GM12878 (cell line): ENCODE results near the gene PNPLA5.

Source experiments
- POLR2A ChIP-seq: IDR thresholded peaks from 2 replicates; pipeline ENCODE4 v1.6.1; 2011; ENCODE audit warnings: low read depth, mild to moderate bottlenecking, low read length
- POLR2AphosphoS2 ChIP-seq: IDR thresholded peaks from 2 replicates; pipeline ENCODE4 v1.6.1; 2011; ENCODE audit warnings: low read depth, mild to moderate bottlenecking, low read length, improper control_type of control experiment, moderate library complexity
- POLR2AphosphoS5 ChIP-seq: IDR thresholded peaks from 2 replicates; pipeline ENCODE4 v1.6.1; 2011; ENCODE audit warnings: mild to moderate bottlenecking, low read length, inconsistent platforms
- RAD21 ChIP-seq: IDR thresholded peaks from 2 replicates; pipeline ENCODE4 v1.6.1; 2011; ENCODE audit warnings: mild to moderate bottlenecking, low read depth, low read length, moderate library complexity; ENCODE audit not compliant: insufficient read depth
- SPI1 ChIP-seq: IDR thresholded peaks from 2 replicates; pipeline ENCODE4 v1.6.1; 2011; ENCODE audit warnings: low read depth, mild to moderate bottlenecking, low read length, moderate library complexity, borderline replicate concordance; ENCODE audit not compliant: insufficient read depth
- TF ChIP-seq, protein P1 (sequence below), 3 experiments: IDR thresholded peaks in 2 of 3; conservative IDR thresholded peaks in 1 of 3; 2 replicates each; pipeline ENCODE4 v1.5.1; 2011; ENCODE audit warnings: low read depth in 3 of 3, low read length in 3 of 3, mild to moderate bottlenecking in 3 of 3, control low read depth in 2 of 3, moderate library complexity in 2 of 3, inconsistent platforms in 1 of 3, mixed read lengths in 1 of 3; ENCODE audit not compliant: control insufficient read depth in 2 of 3, insufficient read depth in 1 of 3; ENCODE audit errors: extremely low read depth in 1 of 3
- TF ChIP-seq, protein P2 (sequence below): IDR thresholded peaks from 2 replicates; pipeline ENCODE4 v1.6.1; 2011; ENCODE audit warnings: low read depth, low read length, improper control_type of control experiment, borderline replicate concordance

DNA sequence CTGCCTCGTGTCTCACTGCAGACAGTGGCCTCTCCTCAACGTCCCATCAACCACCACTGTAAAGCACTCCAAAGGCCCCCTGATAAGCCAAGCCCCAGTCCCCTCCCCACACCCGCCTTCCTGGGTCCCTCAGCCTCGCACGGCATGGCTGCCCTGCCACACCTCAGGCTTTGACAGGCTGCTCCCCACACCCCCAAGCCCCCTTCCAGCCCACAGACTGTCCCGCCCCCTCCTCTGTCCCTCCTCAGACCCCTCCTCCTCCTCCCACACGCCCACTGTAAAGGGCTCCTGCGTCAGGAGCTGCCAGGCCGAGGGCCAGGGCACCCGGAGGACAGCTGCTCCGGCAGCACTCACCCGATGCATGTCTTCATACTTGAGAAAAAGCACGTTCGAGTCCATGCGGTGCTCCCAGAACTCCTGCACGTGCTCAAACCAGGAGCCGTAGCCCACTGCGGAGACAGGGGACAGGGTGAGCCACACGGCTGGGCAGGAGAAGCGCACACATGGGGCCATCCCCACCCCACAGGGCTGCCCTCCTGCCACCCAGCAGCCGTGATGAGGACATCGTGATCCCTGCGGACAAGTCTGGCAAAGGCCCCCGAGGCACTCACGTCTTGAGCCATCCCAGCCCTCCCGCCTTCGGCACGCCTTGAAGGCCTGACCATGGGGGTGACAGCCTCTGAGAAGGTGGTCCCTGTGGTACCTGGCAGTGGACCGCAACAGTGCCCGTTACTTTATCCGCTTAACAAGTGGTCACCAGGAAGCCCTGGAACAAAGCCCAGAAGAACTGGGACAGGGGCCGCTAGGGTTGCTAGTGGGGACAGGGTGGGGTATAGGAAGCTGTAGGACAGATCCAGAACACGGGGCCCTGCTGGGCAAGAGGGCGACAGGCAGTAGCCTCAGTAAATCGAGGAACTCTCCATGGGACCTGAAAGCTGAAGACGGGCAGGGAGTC, 58.2 kb downstream of the PNPLA5 start:
- no peak for TF ChIP-seq POLR2A
- TF ChIP-seq, protein P1, sequence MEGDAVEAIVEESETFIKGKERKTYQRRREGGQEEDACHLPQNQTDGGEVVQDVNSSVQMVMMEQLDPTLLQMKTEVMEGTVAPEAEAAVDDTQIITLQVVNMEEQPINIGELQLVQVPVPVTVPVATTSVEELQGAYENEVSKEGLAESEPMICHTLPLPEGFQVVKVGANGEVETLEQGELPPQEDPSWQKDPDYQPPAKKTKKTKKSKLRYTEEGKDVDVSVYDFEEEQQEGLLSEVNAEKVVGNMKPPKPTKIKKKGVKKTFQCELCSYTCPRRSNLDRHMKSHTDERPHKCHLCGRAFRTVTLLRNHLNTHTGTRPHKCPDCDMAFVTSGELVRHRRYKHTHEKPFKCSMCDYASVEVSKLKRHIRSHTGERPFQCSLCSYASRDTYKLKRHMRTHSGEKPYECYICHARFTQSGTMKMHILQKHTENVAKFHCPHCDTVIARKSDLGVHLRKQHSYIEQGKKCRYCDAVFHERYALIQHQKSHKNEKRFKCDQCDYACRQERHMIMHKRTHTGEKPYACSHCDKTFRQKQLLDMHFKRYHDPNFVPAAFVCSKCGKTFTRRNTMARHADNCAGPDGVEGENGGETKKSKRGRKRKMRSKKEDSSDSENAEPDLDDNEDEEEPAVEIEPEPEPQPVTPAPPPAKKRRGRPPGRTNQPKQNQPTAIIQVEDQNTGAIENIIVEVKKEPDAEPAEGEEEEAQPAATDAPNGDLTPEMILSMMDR (IDR thresholded peaks at IDR 0.05 in 2 of 3, conservative IDR thresholded peaks at IDR 0.05 in 1 of 3; ENCODE audit: control insufficient read depth in 2 of 3, extremely low read depth in 1 of 3, insufficient read depth in 1 of 3, low read depth in 3 of 3, low read length in 3 of 3) = no peak
- TF ChIP-seq SPI1 = no peak
- TF ChIP-seq POLR2AphosphoS2 = no peak
- TF ChIP-seq RAD21 = no peak
- TF ChIP-seq, protein P2, sequence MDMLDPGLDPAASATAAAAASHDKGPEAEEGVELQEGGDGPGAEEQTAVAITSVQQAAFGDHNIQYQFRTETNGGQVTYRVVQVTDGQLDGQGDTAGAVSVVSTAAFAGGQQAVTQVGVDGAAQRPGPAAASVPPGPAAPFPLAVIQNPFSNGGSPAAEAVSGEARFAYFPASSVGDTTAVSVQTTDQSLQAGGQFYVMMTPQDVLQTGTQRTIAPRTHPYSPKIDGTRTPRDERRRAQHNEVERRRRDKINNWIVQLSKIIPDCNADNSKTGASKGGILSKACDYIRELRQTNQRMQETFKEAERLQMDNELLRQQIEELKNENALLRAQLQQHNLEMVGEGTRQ = no peak
- no peak for TF ChIP-seq POLR2AphosphoS5
